GM12875 (cell line): ENCODE results near the gene PUS1.

ENCODE experiments used
- H3K4me3 ChIP-seq: one replicate; pipeline ENCODE4 v1.5.1; 2011; ENCODE audit warnings: low read depth, low read length, control low read depth
- CTCF ChIP-seq: IDR thresholded peaks from 2 replicates; pipeline ENCODE4 v1.5.1; 2011; ENCODE audit warnings: low read depth, mild to moderate bottlenecking, control low read depth, inconsistent platforms, low read length, moderate library complexity, borderline replicate concordance; ENCODE audit not compliant: insufficient read depth

Gene PUS1

GRCh38 chr12:131994589-131994988 lies 65.5 kb downstream of the PUS1 start:
- H3K4me3 ChIP-seq: no peak overlapping the region
- no peak for TF ChIP-seq CTCF
